ENCODE results near the gene CNTN5. TPM values are rescaled to one million over a fixed set of nuclear protein-coding genes. Genes with fewer than 3 reads are reported as not detected.

CNTN5 gene
- total RNA-seq, 1 experiment from 2014 or later: not detected

DNA sequence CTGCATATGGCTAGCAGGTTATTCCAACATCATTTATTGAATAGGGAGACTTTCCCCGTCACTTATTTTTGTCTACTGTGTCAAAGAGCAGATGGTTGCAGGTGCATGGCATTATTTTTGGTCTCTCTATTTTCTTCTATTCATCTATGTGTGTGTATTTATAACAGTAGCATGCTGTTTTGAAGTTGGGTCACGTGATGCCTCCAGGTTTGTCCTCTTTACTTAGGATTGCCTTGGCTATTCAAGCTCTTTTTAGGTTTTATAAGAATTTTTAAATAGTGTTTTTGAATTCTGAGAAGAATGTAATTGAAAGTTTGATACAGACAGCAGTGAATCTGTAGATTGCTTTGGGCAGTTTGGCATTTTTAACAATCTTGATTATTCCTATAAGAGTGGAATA lies 770.6 kb downstream of the CNTN5 start:
- H2BK20ac ChIP-seq (ENCODE audit: low read depth, low read length, poor library complexity, severe bottlenecking): no peak overlapping the region
- WGBS (ENCODE audit: extremely low coverage, insufficient read length, low lambda C conversion rate): no CpG with 5 or more reads among the region's 2 CpGs
- no peak overlapping the region for H3T11ph ChIP-seq (ENCODE audit: low read length)
- H4K20me1 ChIP-seq (ENCODE audit: control insufficient read depth, insufficient read depth, insufficient read length): no peaks in the 10 kb centered on the region
- no peaks in the 10 kb centered on the region for H3K79me2 ChIP-seq (ENCODE audit: insufficient read depth, low read length)
- H4K8ac ChIP-seq (replicated peaks; ENCODE audit: insufficient read length, low read depth, low read length): no peak overlapping the region
- H3K23me2 ChIP-seq (ENCODE audit: insufficient read length, low read depth, low read length, poor library complexity, severe bottlenecking): no peaks in the 10 kb centered on the region
- DNase-seq: no peak
- no peaks in the 10 kb centered on the region for H3K4me1 Mint-ChIP-seq
- H3K36me3 Mint-ChIP-seq (ENCODE audit: insufficient read depth in 1 of 3, low read depth in 3 of 3): no peaks in the 10 kb centered on the region
- H3K56ac ChIP-seq (ENCODE audit: insufficient read length, low read depth, low read length): no peak overlapping the region
- no peak overlapping the region for H3K4me3 Mint-ChIP-seq
- no peak overlapping the region for H2AK5ac ChIP-seq (ENCODE audit: insufficient read length, low read length)
- no peak overlapping the region for H3K4ac ChIP-seq (ENCODE audit: low read depth, low read length)
- no peak overlapping the region for H2AFZ ChIP-seq (ENCODE audit: low read length)
- no peak overlapping the region for H2BK15ac ChIP-seq (ENCODE audit: low read depth, low read length)
- H3K4me2 ChIP-seq (ENCODE audit: insufficient read depth, insufficient read length, low read length): no peak overlapping the region
- no peaks in the 10 kb centered on the region for H3K9me3 ChIP-seq (ENCODE audit: control insufficient read depth, low read depth, low read length)
- no peak overlapping the region for H3K23ac ChIP-seq (ENCODE audit: insufficient read length, low read depth, low read length)
- H3K79me1 ChIP-seq (ENCODE audit: insufficient read depth, low read depth, low read length, poor library complexity, severe bottlenecking): no peaks in the 10 kb centered on the region
- H3K27ac ChIP-seq (ENCODE audit: insufficient read length, low read depth, low read length): no peak overlapping the region
- H3K27ac Mint-ChIP-seq: no peak overlapping the region
- no peak overlapping the region for H2BK5ac ChIP-seq (ENCODE audit: insufficient read length, low read length)
- no peak overlapping the region for H4K5ac ChIP-seq (ENCODE audit: insufficient read length, low read depth, low read length)
- no peaks in the 10 kb centered on the region; a peak in 1 of 5 replicates for H3K9me3 Mint-ChIP-seq
- H3K27me3 ChIP-seq (ENCODE audit: insufficient read depth, low read length): no peaks in the 10 kb centered on the region
- H3K9ac ChIP-seq (ENCODE audit: extremely low read depth, insufficient read length, low read length): no peak overlapping the region
- no peak overlapping the region for H3K14ac ChIP-seq (ENCODE audit: insufficient read depth, low read length)
- no peaks in the 10 kb centered on the region for H3K27me3 Mint-ChIP-seq (ENCODE audit: low read depth)
- no peak overlapping the region for H3K18ac ChIP-seq (ENCODE audit: insufficient read length, low read depth, low read length)
- no peak overlapping the region for H2BK120ac ChIP-seq (ENCODE audit: low read depth, low read length, poor library complexity, severe bottlenecking)
- TF ChIP-seq, protein P1, sequence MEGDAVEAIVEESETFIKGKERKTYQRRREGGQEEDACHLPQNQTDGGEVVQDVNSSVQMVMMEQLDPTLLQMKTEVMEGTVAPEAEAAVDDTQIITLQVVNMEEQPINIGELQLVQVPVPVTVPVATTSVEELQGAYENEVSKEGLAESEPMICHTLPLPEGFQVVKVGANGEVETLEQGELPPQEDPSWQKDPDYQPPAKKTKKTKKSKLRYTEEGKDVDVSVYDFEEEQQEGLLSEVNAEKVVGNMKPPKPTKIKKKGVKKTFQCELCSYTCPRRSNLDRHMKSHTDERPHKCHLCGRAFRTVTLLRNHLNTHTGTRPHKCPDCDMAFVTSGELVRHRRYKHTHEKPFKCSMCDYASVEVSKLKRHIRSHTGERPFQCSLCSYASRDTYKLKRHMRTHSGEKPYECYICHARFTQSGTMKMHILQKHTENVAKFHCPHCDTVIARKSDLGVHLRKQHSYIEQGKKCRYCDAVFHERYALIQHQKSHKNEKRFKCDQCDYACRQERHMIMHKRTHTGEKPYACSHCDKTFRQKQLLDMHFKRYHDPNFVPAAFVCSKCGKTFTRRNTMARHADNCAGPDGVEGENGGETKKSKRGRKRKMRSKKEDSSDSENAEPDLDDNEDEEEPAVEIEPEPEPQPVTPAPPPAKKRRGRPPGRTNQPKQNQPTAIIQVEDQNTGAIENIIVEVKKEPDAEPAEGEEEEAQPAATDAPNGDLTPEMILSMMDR (conservative IDR thresholded peaks at IDR 0.05): no peak
- no peak overlapping the region for H4K91ac ChIP-seq (ENCODE audit: insufficient read length, low read depth, low read length)
- H3K4me1 ChIP-seq (ENCODE audit: insufficient read depth, low read length): no peaks in the 10 kb centered on the region
- no peak overlapping the region for H2BK12ac ChIP-seq (ENCODE audit: insufficient read length, low read depth, low read length)
